Astrocyte of the spinal cord (primary cell): Measurements from ENCODE around the gene WDR13.

Source experiments
- DNase-seq: peaks from one replicate; pipeline ENCODE4 v3.0.0; 2011; ENCODE audit warnings: low read depth, low spot score
- H3K4me3 ChIP-seq: 2 replicates; pipeline ENCODE4 v1.5.1; 2011; ENCODE audit warnings: low read depth, mild to moderate bottlenecking, low read length, moderate library complexity
- in situ Hi-C: cut with HindIII; loops from 2 replicates; pipeline ENCODE4 v1.10.0; 2017; ENCODE audit warnings: low sequenced_read_pairs
- TF ChIP-seq, protein P1 (sequence below): IDR thresholded peaks from 2 replicates; pipeline ENCODE4 v1.5.1; 2012; ENCODE audit warnings: low read depth, mild to moderate bottlenecking, low read length, inconsistent platforms

The WDR13 gene

DNA sequence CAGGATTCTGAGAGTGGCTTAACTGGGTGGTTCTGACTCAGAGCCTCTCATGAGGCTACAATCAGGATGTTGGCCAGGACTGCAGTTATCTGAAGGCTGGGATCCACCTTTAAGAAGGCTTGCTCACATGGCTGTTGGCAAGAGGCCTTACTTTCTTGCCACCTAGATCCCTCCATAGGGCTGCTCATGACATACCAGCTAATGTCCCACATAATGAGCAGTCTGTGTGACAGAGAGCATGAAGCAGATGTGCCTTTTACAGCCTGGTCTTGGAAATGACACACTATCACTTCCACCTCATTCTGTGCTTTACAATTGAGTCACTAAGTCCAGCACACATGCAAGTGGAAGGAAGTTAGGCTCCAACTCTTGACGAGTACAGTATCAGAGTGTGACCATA, 27.3 kb upstream of the WDR13 start:
- in situ Hi-C loops, result no loop called here
- peak; percentile 35 for DNase-seq
- H3K4me3 ChIP-seq, result no peak overlapping the region
- TF ChIP-seq, protein P1, sequence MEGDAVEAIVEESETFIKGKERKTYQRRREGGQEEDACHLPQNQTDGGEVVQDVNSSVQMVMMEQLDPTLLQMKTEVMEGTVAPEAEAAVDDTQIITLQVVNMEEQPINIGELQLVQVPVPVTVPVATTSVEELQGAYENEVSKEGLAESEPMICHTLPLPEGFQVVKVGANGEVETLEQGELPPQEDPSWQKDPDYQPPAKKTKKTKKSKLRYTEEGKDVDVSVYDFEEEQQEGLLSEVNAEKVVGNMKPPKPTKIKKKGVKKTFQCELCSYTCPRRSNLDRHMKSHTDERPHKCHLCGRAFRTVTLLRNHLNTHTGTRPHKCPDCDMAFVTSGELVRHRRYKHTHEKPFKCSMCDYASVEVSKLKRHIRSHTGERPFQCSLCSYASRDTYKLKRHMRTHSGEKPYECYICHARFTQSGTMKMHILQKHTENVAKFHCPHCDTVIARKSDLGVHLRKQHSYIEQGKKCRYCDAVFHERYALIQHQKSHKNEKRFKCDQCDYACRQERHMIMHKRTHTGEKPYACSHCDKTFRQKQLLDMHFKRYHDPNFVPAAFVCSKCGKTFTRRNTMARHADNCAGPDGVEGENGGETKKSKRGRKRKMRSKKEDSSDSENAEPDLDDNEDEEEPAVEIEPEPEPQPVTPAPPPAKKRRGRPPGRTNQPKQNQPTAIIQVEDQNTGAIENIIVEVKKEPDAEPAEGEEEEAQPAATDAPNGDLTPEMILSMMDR, result no peak

DNA sequence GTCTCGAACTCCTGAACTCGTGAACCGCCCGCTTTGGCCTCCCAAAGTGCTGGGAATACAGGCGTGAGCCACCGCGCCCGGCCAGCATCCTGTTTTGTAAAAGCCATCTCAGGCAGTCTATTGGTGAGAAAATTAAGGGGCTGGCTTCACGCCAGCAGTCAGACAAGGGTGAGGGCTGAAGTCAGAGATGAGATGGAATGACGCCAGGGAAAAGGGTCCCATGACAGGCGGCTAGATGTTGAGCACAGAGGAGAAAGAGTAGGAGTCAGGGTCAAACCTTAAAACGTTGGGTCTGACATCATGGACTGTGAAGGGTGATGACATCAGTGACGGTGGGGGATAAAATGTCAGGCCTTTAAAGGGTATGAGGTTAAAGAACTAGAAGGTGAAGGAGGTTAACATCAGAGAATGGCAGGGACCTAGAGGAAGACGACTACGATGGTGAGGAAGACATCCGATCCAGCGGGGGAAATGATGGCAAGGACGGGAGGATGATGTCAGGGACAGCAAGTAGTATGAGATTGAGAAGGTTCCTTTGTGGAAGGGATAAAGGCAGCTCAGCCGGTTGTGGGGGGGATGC, 23.5 kb upstream of the WDR13 start:
- H3K4me3 ChIP-seq, result peak overlapping the region; percentile 65
- TF ChIP-seq, protein P1, result no peak
- in situ Hi-C loops, result no loop called here
- peak; percentile 21 for DNase-seq

DNA sequence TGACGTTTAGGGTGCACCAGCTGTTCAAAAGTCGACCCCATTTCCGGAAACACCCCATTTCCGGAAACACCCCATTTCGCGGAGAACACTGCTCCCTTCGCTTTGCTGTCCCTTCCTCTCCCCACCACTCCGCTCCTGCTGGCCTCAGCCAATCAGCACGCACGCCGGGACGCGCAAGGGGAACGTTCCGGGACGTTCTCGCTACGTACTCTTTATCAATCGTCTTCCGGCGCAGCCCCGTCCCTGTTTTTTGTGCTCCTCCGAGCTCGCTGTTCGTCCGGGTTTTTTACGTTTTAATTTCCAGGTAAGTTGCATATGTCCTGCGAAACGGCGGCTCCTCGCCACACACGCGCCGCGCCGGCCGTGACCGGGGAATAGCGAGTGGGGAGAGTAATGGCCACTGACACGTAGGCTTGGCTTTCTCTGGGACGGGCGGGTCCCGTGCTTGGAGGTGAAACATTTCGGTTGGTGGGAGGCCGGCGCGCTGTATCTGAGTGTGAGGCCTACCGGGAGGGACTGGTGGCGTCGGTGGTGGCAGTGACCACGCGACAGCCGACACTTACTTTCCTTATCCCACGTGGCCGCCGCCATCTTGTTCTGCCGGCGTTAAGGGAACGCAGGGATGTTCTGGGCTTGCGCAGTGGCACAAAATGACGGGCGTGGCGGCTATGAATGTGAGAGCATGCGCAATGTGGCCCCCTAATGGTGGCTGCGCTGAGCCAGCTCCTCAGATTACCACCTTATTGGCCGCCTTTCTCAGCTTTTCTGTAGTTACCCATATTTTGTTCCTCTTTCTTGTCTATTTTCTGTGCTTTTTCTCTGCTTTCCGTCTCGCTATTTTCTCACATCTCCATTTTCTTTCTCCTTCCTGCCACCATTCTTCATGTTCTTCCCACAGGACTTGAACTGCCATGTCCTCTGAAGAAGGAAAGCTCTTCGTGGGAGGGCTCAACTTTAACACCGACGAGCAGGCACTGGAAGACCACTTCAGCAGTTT, 22.7 kb upstream of the WDR13 start, which contains the start of gene RBM3:
TSS of gene RBM3 (plus strand) at position 215 of the 997 bp plus-strand sequence. CDS start at position 912, 697 bp downstream.
- peak; percentile 93 for DNase-seq
- peak within 1 kb of the TSS; percentile 65 for H3K4me3 ChIP-seq
- in situ Hi-C loops, result no loop called here
- TF ChIP-seq, protein P1, result peak; percentile 42

GRCh38 chrX:48575642-48576041, 21.6 kb upstream of the WDR13 start:
- in situ Hi-C loops, result no loop called here
- TF ChIP-seq, protein P1, result no peak
- DNase-seq, result no peak
- peak overlapping the region; percentile 65 for H3K4me3 ChIP-seq

- DNase-seq, result no peak
- in situ Hi-C loops, result no loop called here
- TF ChIP-seq, protein P1, result no peak
- peak overlapping the region; percentile 65 for H3K4me3 ChIP-seq
These were observed 21.2 kb upstream of the WDR13 start for GRCh38 chrX:48576108-48576507.

DNA sequence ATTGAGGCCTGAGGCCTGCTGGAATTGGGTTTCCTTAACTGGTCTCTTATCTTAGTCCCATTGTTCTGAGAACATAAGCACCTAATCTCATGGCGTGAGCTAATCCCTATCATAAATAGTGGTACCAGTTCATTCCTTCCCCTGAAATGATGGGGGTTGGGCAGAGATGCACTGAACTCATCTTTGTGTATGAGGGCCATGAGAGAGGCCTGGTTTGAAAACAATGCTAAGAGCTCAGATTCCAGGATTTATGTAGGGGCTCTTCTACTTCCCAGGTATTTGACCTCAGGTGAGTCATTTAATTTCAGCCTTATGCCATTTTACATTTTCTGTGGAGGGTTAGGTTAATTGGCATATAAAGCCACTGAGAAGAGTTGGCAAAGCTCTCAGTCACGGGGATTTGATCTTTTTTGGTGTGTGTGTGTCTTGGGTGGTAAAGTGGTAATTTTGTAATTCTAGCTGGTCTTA, 18.6 kb upstream of the WDR13 start:
- in situ Hi-C loops, result no loop called here
- no peak overlapping the region for H3K4me3 ChIP-seq
- no peak for DNase-seq
- TF ChIP-seq, protein P1, result no peak
